ENCODE data around the gene NAA40. TPM values are rescaled to one million over a fixed set of nuclear protein-coding genes. Genes with fewer than 3 reads are reported as not detected.

NAA40 gene
- polyA plus RNA-seq, 1 donor from 2014 or later, result 66.7 TPM

DNA sequence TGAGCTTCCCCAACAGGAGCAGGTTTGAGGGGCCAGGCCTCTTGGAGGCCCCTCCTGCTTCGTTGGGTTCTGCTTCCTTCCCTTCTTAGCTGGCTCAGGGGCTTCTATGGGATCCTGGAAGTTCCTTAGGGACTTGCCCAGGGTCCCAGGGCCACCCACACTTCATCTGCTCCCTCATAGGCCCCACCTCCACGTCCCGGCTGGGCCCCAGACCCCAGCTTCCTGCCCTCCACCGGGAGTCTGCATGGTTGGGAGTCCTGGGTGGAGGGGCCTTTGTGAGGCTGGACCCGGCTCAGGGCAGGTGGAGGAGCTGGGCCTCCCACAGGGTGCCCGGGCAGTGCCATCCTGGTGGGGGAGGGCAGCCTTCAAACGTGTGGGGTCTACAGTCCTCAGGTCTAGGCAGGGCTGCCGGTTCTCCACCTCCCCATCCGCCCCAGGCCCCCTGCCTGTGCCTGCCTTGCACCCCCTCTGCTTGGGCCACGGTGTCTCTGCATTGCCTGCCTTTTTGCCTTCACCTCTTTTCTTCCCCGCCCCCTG is 59.1 kb downstream of the NAA40 start:
- Histone ChIP-seq H3K36me3 (ENCODE audit: insufficient read depth, low read length) (no peaks in the 10 kb centered on the region), H3K27ac (ENCODE audit: low read length) (no peak overlapping the region)

GRCh38 chr11:63998558-63999348 is 60.0 kb downstream of the NAA40 start:
- H3K36me3 ChIP-seq (ENCODE audit: insufficient read depth, low read length), result no peaks in the 10 kb centered on the region
- H3K4me2 ChIP-seq (ENCODE audit: low read length), result no peak overlapping the region
- H3F3A ChIP-seq (ENCODE audit: insufficient read depth, low read length, poor library complexity, severe bottlenecking), result no peaks in the 10 kb centered on the region
- no peaks in the 10 kb centered on the region for H3K27me3 ChIP-seq (ENCODE audit: insufficient read depth, low read depth, low read length)
- peak overlapping the region; percentile 3 for H3K9ac ChIP-seq (ENCODE audit: low read length)
- no peaks in the 10 kb centered on the region for H3K9me3 ChIP-seq (ENCODE audit: low read length)
- H3K4me3 ChIP-seq (ENCODE audit: low read length), result no peak overlapping the region
- H3K27ac ChIP-seq (ENCODE audit: low read length), result no peak overlapping the region
- no peak overlapping the region for H2AFZ ChIP-seq (ENCODE audit: low read depth, low read length)
- H4K20me1 ChIP-seq (ENCODE audit: insufficient read depth), result no peaks in the 10 kb centered on the region
- TF ChIP-seq SMC3 (conservative IDR thresholded peaks at IDR 0.05; ENCODE audit: poor library complexity) (peak; percentile 52), POLR2AphosphoS5 (IDR thresholded peaks at IDR 0.05) (no peak), MXI1 (conservative IDR thresholded peaks at IDR 0.05; ENCODE audit: poor library complexity, severe bottlenecking) (no peak), TAF1 (IDR thresholded peaks at IDR 0.05; ENCODE audit: low read depth) (no peak), RAD21 (conservative IDR thresholded peaks at IDR 0.05) (peak; percentile 57)
- TF ChIP-seq, protein P1, sequence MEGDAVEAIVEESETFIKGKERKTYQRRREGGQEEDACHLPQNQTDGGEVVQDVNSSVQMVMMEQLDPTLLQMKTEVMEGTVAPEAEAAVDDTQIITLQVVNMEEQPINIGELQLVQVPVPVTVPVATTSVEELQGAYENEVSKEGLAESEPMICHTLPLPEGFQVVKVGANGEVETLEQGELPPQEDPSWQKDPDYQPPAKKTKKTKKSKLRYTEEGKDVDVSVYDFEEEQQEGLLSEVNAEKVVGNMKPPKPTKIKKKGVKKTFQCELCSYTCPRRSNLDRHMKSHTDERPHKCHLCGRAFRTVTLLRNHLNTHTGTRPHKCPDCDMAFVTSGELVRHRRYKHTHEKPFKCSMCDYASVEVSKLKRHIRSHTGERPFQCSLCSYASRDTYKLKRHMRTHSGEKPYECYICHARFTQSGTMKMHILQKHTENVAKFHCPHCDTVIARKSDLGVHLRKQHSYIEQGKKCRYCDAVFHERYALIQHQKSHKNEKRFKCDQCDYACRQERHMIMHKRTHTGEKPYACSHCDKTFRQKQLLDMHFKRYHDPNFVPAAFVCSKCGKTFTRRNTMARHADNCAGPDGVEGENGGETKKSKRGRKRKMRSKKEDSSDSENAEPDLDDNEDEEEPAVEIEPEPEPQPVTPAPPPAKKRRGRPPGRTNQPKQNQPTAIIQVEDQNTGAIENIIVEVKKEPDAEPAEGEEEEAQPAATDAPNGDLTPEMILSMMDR (IDR thresholded peaks at IDR 0.05; ENCODE audit: poor library complexity, severe bottlenecking), result peak; percentile 60
- H3K79me2 ChIP-seq (replicated peaks; ENCODE audit: insufficient read depth, low read length), result no peaks in the 10 kb centered on the region
- H3K9me2 ChIP-seq (ENCODE audit: insufficient read depth, low read length), result no peaks in the 10 kb centered on the region

More for the DNA sequence above, 59.1 kb downstream of the NAA40 start:
- no peaks in the 10 kb centered on the region for H4K20me1 ChIP-seq (ENCODE audit: insufficient read depth)
- H3K9me2 ChIP-seq (ENCODE audit: insufficient read depth, low read length), result no peaks in the 10 kb centered on the region
- H3K27me3 ChIP-seq (ENCODE audit: insufficient read depth, low read depth, low read length), result no peaks in the 10 kb centered on the region
- H3K79me2 ChIP-seq (replicated peaks; ENCODE audit: insufficient read depth, low read length), result no peaks in the 10 kb centered on the region
- H3K9ac ChIP-seq (ENCODE audit: low read length), result no peak overlapping the region
- no peak overlapping the region for H3K4me3 ChIP-seq (ENCODE audit: low read length)
- no peak overlapping the region for H3K4me2 ChIP-seq (ENCODE audit: low read length)
- no peak overlapping the region for H2AFZ ChIP-seq (ENCODE audit: low read depth, low read length)
- no peaks in the 10 kb centered on the region for H3K9me3 ChIP-seq (ENCODE audit: low read length)
- H3F3A ChIP-seq (ENCODE audit: insufficient read depth, low read length, poor library complexity, severe bottlenecking), result no peaks in the 10 kb centered on the region
- TF ChIP-seq POLR2AphosphoS5 (IDR thresholded peaks at IDR 0.05) (no peak), EP300 (conservative IDR thresholded peaks at IDR 0.05; ENCODE audit: poor library complexity, severe bottlenecking) (no peak), EZH2 (IDR thresholded peaks at IDR 0.05; ENCODE audit: borderline replicate concordance, insufficient read depth, low read length, poor library complexity, severe bottlenecking) (no peak), SMC3 (conservative IDR thresholded peaks at IDR 0.05; ENCODE audit: poor library complexity) (no peak), RAD21 (conservative IDR thresholded peaks at IDR 0.05) (no peak), TAF1 (IDR thresholded peaks at IDR 0.05; ENCODE audit: low read depth) (no peak), MXI1 (conservative IDR thresholded peaks at IDR 0.05; ENCODE audit: poor library complexity, severe bottlenecking) (no peak)
- TF ChIP-seq, protein P1 (IDR thresholded peaks at IDR 0.05; ENCODE audit: poor library complexity, severe bottlenecking), result no peak
- TF ChIP-seq, protein P2, sequence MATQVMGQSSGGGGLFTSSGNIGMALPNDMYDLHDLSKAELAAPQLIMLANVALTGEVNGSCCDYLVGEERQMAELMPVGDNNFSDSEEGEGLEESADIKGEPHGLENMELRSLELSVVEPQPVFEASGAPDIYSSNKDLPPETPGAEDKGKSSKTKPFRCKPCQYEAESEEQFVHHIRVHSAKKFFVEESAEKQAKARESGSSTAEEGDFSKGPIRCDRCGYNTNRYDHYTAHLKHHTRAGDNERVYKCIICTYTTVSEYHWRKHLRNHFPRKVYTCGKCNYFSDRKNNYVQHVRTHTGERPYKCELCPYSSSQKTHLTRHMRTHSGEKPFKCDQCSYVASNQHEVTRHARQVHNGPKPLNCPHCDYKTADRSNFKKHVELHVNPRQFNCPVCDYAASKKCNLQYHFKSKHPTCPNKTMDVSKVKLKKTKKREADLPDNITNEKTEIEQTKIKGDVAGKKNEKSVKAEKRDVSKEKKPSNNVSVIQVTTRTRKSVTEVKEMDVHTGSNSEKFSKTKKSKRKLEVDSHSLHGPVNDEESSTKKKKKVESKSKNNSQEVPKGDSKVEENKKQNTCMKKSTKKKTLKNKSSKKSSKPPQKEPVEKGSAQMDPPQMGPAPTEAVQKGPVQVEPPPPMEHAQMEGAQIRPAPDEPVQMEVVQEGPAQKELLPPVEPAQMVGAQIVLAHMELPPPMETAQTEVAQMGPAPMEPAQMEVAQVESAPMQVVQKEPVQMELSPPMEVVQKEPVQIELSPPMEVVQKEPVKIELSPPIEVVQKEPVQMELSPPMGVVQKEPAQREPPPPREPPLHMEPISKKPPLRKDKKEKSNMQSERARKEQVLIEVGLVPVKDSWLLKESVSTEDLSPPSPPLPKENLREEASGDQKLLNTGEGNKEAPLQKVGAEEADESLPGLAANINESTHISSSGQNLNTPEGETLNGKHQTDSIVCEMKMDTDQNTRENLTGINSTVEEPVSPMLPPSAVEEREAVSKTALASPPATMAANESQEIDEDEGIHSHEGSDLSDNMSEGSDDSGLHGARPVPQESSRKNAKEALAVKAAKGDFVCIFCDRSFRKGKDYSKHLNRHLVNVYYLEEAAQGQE (IDR thresholded peaks at IDR 0.05; ENCODE audit: borderline replicate concordance), result no peak
